Adrenal gland (tissue), 5 donors: ENCODE results near the gene AIFM3.

ENCODE experiments used
- CTCF ChIP-seq, 6 experiments: fragments of 450-650 bp in 4 of 6; fragments of 200-600 bp in 2 of 6; sonication (generic) in 1 of 6; IDR thresholded peaks; 1 replicate in 5 of 6; 2 replicates in 1 of 6; pipeline versions ENCODE4 v1.5.1 to v1.8.0; 2016 to 2021; ENCODE audit warnings: antibody characterized with exemption in 6 of 6, mild to moderate bottlenecking in 2 of 6, moderate library complexity in 1 of 6
- POLR2A ChIP-seq, 2 donors: fragments of 450-650 bp; IDR thresholded peaks; one replicate each; pipeline ENCODE4 v1.6.1; 2017; ENCODE audit warnings: antibody characterized with exemption in 2 of 2, mild to moderate bottlenecking in 2 of 2, moderate library complexity in 1 of 2
- donor health status: DM: no; HTN: no; CAD: no.

GRCh38 chr22:20977019-20977418, 10.0 kb downstream of the AIFM3 start:
- TF ChIP-seq CTCF (IDR thresholded peaks at IDR 0.05) (no peak), POLR2A (IDR thresholded peaks at IDR 0.05) (no peak)
